HepG2 (cell line): ENCODE measurements around the gene FITM1. TPM values are rescaled to one million over a fixed set of nuclear protein-coding genes. Genes with fewer than 3 reads are reported as not detected.

ENCODE experiments used
- DPF2 ChIP-seq: sonication (generic); formaldehyde crosslinking; IDR thresholded peaks from 2 replicates; pipeline ENCODE4 v1.4.0; 2020; ENCODE audit warnings: mild to moderate bottlenecking, low read depth, missing genetic modification reagents, borderline replicate concordance
- EP300 ChIP-seq, 3 experiments: sonication (generic) in 1 of 3; formaldehyde crosslinking in 1 of 3; IDR thresholded peaks; 2 replicates each; pipeline versions ENCODE4 v1.5.1 to v1.6.1; 2011 to 2020; ENCODE audit warnings: low read depth in 2 of 3, low read length in 2 of 3, borderline replicate concordance in 1 of 3, improper control_type of control experiment in 1 of 3, mild to moderate bottlenecking in 1 of 3, missing genetic modification reagents in 1 of 3, moderate library complexity in 1 of 3
- FOXC1 ChIP-seq: sonication (generic); formaldehyde crosslinking; IDR thresholded peaks from 2 replicates; pipeline ENCODE4 v1.8.0; 2022; ENCODE audit warnings: mild to moderate bottlenecking, missing genetic modification reagents, borderline replicate concordance
- GFI1 ChIP-seq: sonication (generic); formaldehyde crosslinking; IDR thresholded peaks from 2 replicates; pipeline ENCODE4 v1.5.0; 2020; ENCODE audit warnings: missing genetic modification reagents, mild to moderate bottlenecking, borderline replicate concordance
- GLMP ChIP-seq: sonication (generic); formaldehyde crosslinking; IDR thresholded peaks from 2 replicates; pipeline ENCODE4 v1.9.0; 2021; ENCODE audit warnings: missing genetic modification reagents, mild to moderate bottlenecking, borderline replicate concordance
- NAIF1 ChIP-seq: sonication (generic); formaldehyde crosslinking; IDR thresholded peaks from 2 replicates; pipeline ENCODE4 v1.5.0; 2020; ENCODE audit warnings: mild to moderate bottlenecking, missing genetic modification reagents, borderline replicate concordance
- NONO ChIP-seq, 2 experiments: fragments of 450-650 bp in 1 of 2; sonication (generic) in 1 of 2; formaldehyde crosslinking in 1 of 2; IDR thresholded peaks in 1 of 2; conservative IDR thresholded peaks in 1 of 2; 2 replicates each; pipeline versions ENCODE4 v1.6.1 to v1.8.0; 2017 to 2022; ENCODE audit warnings: mild to moderate bottlenecking in 1 of 2, missing genetic modification reagents in 1 of 2, moderate library complexity in 1 of 2
- NPAS2 ChIP-seq: sonication (generic); formaldehyde crosslinking; IDR thresholded peaks from 2 replicates; pipeline ENCODE4 v1.8.0; 2022; ENCODE audit warnings: mild to moderate bottlenecking, missing genetic modification reagents, borderline replicate concordance
- RBAK ChIP-seq: sonication (generic); formaldehyde crosslinking; IDR thresholded peaks from 2 replicates; pipeline ENCODE4 v1.5.1; 2020; ENCODE audit warnings: mild to moderate bottlenecking, missing genetic modification reagents
- RBM22 ChIP-seq: fragments of 200-400 bp; formaldehyde crosslinking; optimal IDR thresholded peaks from 2 replicates; pipeline ENCODE3; 2017; ENCODE audit warnings: mild to moderate bottlenecking, low read length, moderate library complexity
- TMF1 ChIP-seq: sonication (generic); formaldehyde crosslinking; IDR thresholded peaks from 2 replicates; pipeline ENCODE4 v1.8.1; 2022; ENCODE audit warnings: low read depth, missing genetic modification reagents
- ZBTB37 ChIP-seq: sonication (generic); formaldehyde crosslinking; IDR thresholded peaks from 2 replicates; pipeline ENCODE4 v1.4.0; 2020; ENCODE audit warnings: mild to moderate bottlenecking, missing genetic modification reagents
- ZNF12 ChIP-seq: sonication (generic); formaldehyde crosslinking; IDR thresholded peaks from 2 replicates; pipeline ENCODE4 v1.5.0; 2020; ENCODE audit warnings: missing genetic modification reagents
- ZNF138 ChIP-seq: sonication (generic); formaldehyde crosslinking; IDR thresholded peaks from 2 replicates; pipeline ENCODE4 v1.5.0; 2020; ENCODE audit warnings: mild to moderate bottlenecking, low read depth, missing genetic modification reagents
- ZNF205 ChIP-seq: IDR thresholded peaks from 2 replicates; pipeline ENCODE4 v1.6.1; 2018; ENCODE audit warnings: missing biosample characterization, missing genetic modification reagents
- ZNF260 ChIP-seq: sonication (generic); formaldehyde crosslinking; IDR thresholded peaks from 2 replicates; pipeline ENCODE4 v1.4.0; 2020; ENCODE audit warnings: missing genetic modification reagents, low read depth, mild to moderate bottlenecking, borderline replicate concordance
- ZNF441 ChIP-seq: sonication (generic); formaldehyde crosslinking; IDR thresholded peaks from 2 replicates; pipeline ENCODE4 v1.7.0; 2021; ENCODE audit warnings: missing genetic modification reagents, borderline replicate concordance
- ZNF496 ChIP-seq: sonication (generic); formaldehyde crosslinking; IDR thresholded peaks from 2 replicates; pipeline ENCODE4 v1.8.1; 2023; ENCODE audit warnings: mild to moderate bottlenecking, moderate library complexity, missing genetic modification reagents; ENCODE audit not compliant: insufficient replicate concordance
- ZNF564 ChIP-seq: sonication (generic); formaldehyde crosslinking; IDR thresholded peaks from 2 replicates; pipeline ENCODE4 v1.8.1; 2023; ENCODE audit warnings: mild to moderate bottlenecking, missing genetic modification reagents
- ZNF607 ChIP-seq: sonication (generic); formaldehyde crosslinking; IDR thresholded peaks from 2 replicates; pipeline ENCODE4 v1.5.1; 2020; ENCODE audit warnings: missing genetic modification reagents, mild to moderate bottlenecking, borderline replicate concordance
- ZNF788 ChIP-seq: sonication (generic); formaldehyde crosslinking; IDR thresholded peaks from 2 replicates; pipeline ENCODE4 v1.5.0; 2020; ENCODE audit warnings: mild to moderate bottlenecking, missing genetic modification reagents, borderline replicate concordance
- ZSCAN29 ChIP-seq: sonication (generic); formaldehyde crosslinking; conservative IDR thresholded peaks from 2 replicates; pipeline ENCODE4 v1.4.0; 2020; ENCODE audit warnings: mild to moderate bottlenecking, missing genetic modification reagents
- polyA plus RNA-seq, 8 experiments: library from polyadenylated mRNA; depleted of rRNA in 3 of 8; stranded (reverse) in 7 of 8; unstranded in 1 of 8; fragments of >200 nt; fragmentation: Illumina TruSeq in 4 of 8; extraction: Trizol in 4 of 8; gene quantifications; 2 replicates each; pipeline versions ENCODE4 v1.2.1 to v1.2.3, GENCODE V29; 2011 to 2016; ENCODE audit warnings: low read depth in 4 of 8, missing spikeins in 1 of 8, mixed read lengths in 1 of 8; ENCODE audit not compliant: insufficient read depth in 1 of 8
- total RNA-seq, 5 experiments: library from RNA; depleted of rRNA; stranded (reverse); fragments of >200 nt; fragmentation: Illumina TruSeq; extraction: Trizol; gene quantifications; 2 replicates each; pipeline ENCODE4 v1.2.3, GENCODE V29; 2016; ENCODE audit warnings: low read depth in 1 of 5
- TF ChIP-seq, protein P1 (sequence below): fragments of 450-650 bp; IDR thresholded peaks from 2 replicates; pipeline ENCODE4 v1.6.1; 2017
- TF ChIP-seq, protein P2 (sequence below): sonication (generic); formaldehyde crosslinking; IDR thresholded peaks from 2 replicates; pipeline ENCODE4 v1.8.1; 2023; ENCODE audit warnings: missing genetic modification reagents, inconsistent platforms, borderline replicate concordance

Gene FITM1
- total and polyA plus RNA-seq, 2 of the 13 experiments (the other 11 are each of a cell fraction or from before 2014, with no cell fraction given): 2.7 to 5.8 TPM

- peak; percentile 71; the same call in 1 of the 2 replicates for TF ChIP-seq RBAK (CRISPR knock-in tag)
- no peak for TF ChIP-seq ZNF564 (CRISPR knock-in tag)
- TF ChIP-seq ZNF12 (CRISPR knock-in tag): no peak
- no peak for TF ChIP-seq ZNF138 (CRISPR knock-in tag)
- TF ChIP-seq, protein P1, sequence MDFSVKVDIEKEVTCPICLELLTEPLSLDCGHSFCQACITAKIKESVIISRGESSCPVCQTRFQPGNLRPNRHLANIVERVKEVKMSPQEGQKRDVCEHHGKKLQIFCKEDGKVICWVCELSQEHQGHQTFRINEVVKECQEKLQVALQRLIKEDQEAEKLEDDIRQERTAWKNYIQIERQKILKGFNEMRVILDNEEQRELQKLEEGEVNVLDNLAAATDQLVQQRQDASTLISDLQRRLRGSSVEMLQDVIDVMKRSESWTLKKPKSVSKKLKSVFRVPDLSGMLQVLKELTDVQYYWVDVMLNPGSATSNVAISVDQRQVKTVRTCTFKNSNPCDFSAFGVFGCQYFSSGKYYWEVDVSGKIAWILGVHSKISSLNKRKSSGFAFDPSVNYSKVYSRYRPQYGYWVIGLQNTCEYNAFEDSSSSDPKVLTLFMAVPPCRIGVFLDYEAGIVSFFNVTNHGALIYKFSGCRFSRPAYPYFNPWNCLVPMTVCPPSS: no peak
- TF ChIP-seq ZBTB37 (CRISPR knock-in tag): peak; percentile 87; the same call in 1 of the 2 replicates
- no peak for TF ChIP-seq ZNF441
- no peak for TF ChIP-seq ZNF607
- TF ChIP-seq DPF2 (CRISPR knock-in tag): 0 out of 2 replicates have a peak, but pooled peaks have one; percentile 41
- no peak for TF ChIP-seq ZNF205 (CRISPR knock-in tag)
- TF ChIP-seq ZNF788 (CRISPR knock-in tag): no peak
- no peak for TF ChIP-seq RBM22
- TF ChIP-seq, protein P2, sequence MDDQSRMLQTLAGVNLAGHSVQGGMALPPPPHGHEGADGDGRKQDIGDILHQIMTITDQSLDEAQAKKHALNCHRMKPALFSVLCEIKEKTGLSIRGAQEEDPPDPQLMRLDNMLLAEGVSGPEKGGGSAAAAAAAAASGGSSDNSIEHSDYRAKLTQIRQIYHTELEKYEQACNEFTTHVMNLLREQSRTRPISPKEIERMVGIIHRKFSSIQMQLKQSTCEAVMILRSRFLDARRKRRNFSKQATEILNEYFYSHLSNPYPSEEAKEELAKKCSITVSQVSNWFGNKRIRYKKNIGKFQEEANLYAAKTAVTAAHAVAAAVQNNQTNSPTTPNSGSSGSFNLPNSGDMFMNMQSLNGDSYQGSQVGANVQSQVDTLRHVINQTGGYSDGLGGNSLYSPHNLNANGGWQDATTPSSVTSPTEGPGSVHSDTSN: peak; percentile 28; the same call in 1 of the 2 replicates
- no peak; the same call in 1 of the 2 replicates for TF ChIP-seq ZSCAN29 (CRISPR knock-in tag)
- no peak for TF ChIP-seq NAIF1 (CRISPR knock-in tag)
- TF ChIP-seq FOXC1 (CRISPR knock-in tag): no peak
- no peak for TF ChIP-seq GFI1 (CRISPR knock-in tag)
- no peak for TF ChIP-seq EP300 (IDR thresholded peaks at IDR 0.05; ENCODE audit: low read depth in 2 of 2, low read length in 2 of 2)
- peak; percentile 3; the same call in 1 of the 2 replicates for TF ChIP-seq EP300 (CRISPR knock-in tag; IDR thresholded peaks at IDR 0.05; ENCODE audit: borderline replicate concordance)
- no peak for TF ChIP-seq ZNF260 (CRISPR knock-in tag)
- TF ChIP-seq NPAS2 (CRISPR knock-in tag): no peak
- peak; percentile 78; the same call in 1 of the 2 replicates for TF ChIP-seq TMF1 (CRISPR knock-in tag)
- no peak for TF ChIP-seq NONO (IDR thresholded peaks at IDR 0.05)
- no peak for TF ChIP-seq NONO (CRISPR knock-in tag; conservative IDR thresholded peaks at IDR 0.05)
- TF ChIP-seq ZNF496 (CRISPR knock-in tag): no peak
- TF ChIP-seq GLMP (CRISPR knock-in tag): no peak
Observed at GRCh38 chr14:24115422-24116127, 14.9 kb upstream of the FITM1 start (continued).
